Subcutaneous adipose tissue (tissue), 4 donors: ENCODE data around the gene FKBP5. TPM values are rescaled to one million over a fixed set of nuclear protein-coding genes. Genes with fewer than 3 reads are reported as not detected.

Experiments
- CTCF ChIP-seq: fragments of 450-650 bp; IDR thresholded peaks from one replicate; pipeline ENCODE4 v1.5.1; 2016; ENCODE audit warnings: low read depth, mild to moderate bottlenecking, control low read depth, antibody characterized with exemption, moderate library complexity
- total RNA-seq, 4 donors: library from RNA; depleted of rRNA; stranded (reverse); fragments of >200 nt; gene quantifications; one replicate each; pipeline ENCODE4 v1.1.0, GENCODE V29; 2016

FKBP5 gene
- total RNA-seq, 4 donors from 2014 or later = 332 to 758 (median 703) TPM

DNA sequence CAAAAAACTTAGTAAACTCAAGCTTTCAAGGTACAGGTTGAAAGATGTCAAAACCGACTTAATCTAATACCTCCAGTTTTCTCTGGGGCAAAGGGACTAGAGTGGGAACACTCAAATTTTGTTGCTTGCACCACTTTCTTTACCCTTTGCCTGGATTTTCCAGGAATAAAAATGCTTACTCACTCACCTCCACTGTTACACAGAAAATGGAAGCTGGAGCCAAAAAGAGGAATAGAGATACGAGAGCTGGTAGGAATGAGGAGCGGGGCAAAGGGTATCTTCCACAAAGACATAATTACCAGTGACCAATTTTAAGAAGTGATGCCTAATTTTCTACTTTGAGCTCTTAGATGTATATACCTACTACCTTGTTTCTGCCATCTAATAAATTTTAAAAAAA lies 96.5 kb downstream of the FKBP5 start:
- no peak for TF ChIP-seq CTCF

DNA sequence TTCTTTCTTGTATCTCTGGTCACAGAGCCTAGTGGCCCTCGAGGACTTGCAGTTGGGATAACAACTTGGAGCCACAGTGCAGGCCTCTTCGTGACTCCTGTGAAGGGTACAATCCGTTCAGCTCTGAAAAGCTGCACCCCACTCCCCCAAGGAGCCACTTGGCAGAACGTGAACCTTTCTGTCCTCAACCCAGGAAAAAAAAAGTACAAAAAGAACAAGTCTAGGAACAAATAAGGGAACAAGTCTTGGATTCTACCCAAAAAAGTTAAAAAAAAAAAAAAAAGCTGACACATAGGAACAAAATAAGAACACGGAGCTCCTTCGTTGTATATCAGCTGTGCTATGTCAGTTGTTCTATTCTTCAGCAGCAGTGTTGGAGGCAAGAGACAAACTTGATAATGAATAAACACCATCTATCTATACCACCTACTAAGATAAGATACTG lies 98.1 kb downstream of the FKBP5 start:
- no peak for TF ChIP-seq CTCF

- TF ChIP-seq CTCF = no peak
Measured at GRCh38 chr6:35589904-35590303, 98.8 kb downstream of the FKBP5 start.

GRCh38 chr6:35589201-35589739 lies 99.4 kb downstream of the FKBP5 start:
- no peak for TF ChIP-seq CTCF

DNA sequence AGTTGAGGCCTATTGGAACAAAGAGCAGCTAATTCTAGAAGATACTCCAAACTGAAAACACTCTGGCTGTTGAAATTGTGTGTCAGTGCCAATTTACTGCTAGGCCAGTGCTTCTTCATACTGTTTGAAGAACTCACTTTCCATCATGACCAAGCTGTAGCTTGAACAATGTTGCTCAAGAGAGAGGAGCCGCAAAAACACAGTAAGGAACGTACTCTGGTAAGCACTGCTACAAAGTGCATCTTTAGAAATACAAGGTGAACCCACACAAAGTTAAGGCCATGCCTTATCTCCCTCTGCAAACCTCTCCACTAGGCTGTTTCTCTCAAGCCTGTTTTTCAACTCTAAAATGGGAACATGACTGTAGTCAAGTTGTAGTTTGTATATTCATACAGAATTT lies 101.5 kb downstream of the FKBP5 start:
- no peak for TF ChIP-seq CTCF

DNA sequence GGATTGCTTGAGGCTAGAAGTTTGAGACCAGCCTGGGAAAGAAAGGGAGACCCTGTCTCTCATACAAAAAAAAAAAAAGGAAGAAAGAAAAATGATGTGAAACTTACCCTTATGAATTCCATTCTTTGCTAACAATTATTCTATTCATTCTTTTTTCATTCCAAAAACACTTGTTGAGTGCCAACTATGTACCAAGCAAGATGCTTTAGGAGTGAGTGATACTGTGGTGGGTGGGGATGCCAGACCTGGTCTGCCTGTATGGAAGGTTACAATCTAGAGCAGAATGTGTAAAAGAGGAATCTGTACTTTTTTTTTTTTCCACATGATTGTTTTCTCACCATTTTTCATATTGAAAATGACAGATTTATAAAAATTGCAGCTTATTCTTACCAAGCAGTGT lies 102.2 kb downstream of the FKBP5 start:
- no peak for TF ChIP-seq CTCF

- TF ChIP-seq CTCF = no peak
Measured at GRCh38 chr6:35585658-35586057, 103.1 kb downstream of the FKBP5 start.
